Stimulated activated CD4-positive, alpha-beta T cell treated with anti-CD3 and anti-CD28 coated beads, Interleukin-15, amount 100 ng/mL, for 48 hours (primary cell): ENCODE results near the gene ARMC12.
A peak's percentile ranks its signal among the peaks of the same experiment; 100 is the strongest.
"Not testable (repeated sequence)": the region's sequence is repeated elsewhere in the genome, so short reads cannot be mapped to it uniquely, and the experiment has no call there.

Experiments
- DNase-seq, 2 donors: peaks; one replicate each; pipeline ENCODE4 v3.0.0-alpha.2; 2020; ENCODE audit warnings: low read depth in 2 of 2

The ARMC12 gene

DNA sequence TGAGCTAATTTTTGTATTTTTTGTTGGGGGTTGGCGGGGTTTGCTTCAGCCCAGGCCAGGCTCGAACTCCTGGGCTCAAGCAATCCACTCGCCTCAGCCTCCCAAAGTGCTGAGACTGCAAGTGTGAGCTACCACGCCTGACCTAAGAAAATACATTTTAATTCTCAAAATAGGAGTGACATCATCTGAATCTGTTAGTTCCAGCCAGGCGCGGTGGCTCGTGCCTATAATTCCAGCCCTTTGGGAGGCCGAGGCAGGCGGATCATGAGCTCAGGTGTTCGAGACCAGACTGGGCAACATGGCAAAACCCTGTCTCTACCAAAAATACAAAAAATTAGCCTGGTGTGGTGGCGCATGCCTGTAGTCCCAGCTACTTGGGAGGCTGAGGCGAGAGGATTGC is 2.5 kb upstream of the ARMC12 start:
- not testable (repeated sequence) for DNase-seq

GRCh38 chr6:35735452-35735851 is 1.4 kb upstream of the ARMC12 start:
- no peak for DNase-seq

GRCh38 chr6:35736253-35736894 is 458 bp upstream of the ARMC12 start:
- DNase-seq: peak in 1 of 2 donors; percentile 79

- DNase-seq: no peak
These were observed 780 bp downstream of the ARMC12 start for GRCh38 chr6:35737413-35738211.

DNA sequence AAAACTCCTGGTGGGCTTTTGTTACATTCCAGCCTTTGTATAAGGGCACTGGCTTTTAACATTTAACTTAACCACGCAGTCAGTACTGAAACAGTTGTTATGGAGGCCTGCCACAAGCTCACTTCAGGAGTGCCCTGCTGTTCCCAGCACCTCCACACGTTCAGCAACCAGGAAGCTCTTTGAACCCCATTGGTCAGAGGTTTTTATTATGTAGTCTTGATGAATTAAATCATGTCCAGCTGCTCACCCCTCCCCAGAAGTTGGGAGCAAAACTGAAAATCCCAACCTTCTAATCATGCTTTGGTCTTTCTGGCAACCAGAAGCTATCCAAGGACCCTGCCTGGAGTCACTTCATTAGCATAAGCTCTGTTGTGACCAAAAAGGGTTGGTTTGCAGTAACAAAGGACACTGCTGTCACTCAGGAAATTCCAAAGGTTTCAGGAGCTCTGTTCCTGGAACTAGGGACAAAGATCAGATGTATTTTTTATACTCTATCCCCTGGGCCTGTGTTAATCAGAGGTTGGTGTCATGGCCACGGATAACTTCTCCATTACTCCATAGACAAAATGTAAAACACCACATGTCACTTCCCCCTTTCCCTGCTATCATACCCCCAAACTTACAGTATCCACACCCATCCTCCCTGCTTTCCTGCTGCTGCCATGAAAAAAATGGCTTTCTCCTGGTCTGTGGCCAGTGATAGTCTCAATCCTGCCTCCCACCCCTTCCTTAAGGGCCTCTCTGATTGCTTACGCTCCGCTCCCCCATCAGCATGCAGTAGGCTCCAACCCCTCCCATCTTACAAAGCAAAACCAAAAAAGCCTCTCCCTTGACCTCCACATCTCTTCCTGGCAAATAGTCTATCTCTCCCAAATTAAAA is 3.1 kb downstream of the ARMC12 start:
- DNase-seq: no peak

DNA sequence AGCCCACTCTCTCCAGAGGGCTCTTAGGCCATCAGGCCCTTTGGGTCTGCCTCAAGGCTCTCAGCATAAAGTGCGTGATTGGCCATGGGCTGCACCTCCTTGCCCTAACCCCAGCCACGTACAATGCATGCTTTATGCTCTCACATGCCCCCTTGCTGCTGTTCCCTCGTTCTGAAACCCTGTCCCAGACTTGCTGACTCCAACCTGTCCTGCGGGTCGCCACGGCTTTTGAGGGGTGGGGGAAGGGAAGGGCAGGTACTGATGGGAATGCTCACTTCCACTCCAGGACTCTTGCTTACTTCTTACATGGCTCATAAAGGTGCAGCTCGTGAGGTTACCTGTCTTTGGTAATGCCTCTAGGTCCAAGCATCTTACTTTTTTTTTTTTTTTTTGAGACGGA is 6.0 kb downstream of the ARMC12 start:
- no peak for DNase-seq

GRCh38 chr6:35745509-35745908 is 8.7 kb downstream of the ARMC12 start:
- DNase-seq: no peak

- no peak for DNase-seq
These were observed 9.7 kb downstream of the ARMC12 start for GRCh38 chr6:35746516-35746915.

- DNase-seq: no peak
These were observed 11.0 kb downstream of the ARMC12 start for GRCh38 chr6:35747877-35748276.

GRCh38 chr6:35750557-35750956 is 13.7 kb downstream of the ARMC12 start:
- no peak for DNase-seq

DNA sequence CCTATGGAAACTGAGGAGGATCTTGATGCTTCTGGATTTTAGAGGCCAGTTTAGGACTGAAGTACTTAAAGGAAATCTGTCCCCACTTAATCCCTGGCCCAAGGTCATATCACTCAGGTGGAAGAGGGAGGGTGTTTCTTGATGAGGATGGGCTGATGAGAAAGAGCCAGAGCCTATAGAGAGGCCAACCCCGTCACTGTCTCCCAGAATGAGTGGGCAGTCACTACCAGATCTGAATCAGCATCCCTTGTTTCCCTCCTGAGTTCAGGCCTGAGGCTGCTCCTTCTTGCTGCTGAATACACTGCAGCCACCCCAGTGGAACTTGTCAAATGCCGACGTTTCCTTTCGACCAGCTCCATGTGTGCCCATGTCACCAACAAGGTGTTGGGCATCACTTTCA is 14.8 kb downstream of the ARMC12 start:
- no peak for DNase-seq

- no peak for DNase-seq
These were observed 15.5 kb downstream of the ARMC12 start for GRCh38 chr6:35752330-35752729.

DNA sequence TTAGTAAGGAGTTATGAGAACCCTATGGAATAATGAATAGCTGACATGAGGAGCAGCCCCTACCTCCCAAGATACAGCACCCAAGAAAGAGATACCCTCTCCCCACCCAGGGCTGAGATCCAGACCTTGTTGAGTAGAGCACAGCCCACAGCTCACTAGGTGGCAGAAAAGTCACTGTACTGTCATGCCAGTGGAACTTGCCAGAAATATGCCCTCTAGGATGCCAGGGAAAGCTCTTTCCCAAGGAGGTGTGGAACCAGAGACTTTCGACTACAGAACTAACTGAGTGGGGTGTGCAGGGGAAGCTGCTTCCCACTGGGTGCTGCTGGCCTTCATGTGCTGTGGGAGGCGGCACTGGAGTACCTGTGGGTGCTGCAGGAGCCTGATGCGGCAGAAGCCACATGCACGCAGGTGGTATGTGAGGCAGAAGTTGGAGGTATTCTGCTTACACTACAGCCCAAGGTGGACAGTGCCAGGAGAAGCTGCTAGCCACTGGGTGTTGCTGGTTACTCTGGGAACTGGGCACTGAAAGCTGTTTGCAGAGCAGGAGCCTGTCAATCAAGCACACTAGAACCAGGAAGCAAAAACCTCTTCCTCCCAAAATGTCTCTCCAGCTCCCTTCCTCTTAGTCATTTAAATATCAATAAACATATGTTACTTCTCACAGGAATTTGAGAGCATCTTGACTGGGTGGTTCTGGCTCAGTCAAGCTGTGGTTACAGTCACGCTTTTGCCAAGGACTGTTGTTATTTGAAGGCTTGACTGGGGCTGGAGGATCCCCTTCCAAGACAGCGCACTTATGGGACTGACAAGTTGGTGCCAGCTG is 17.8 kb downstream of the ARMC12 start:
- DNase-seq: no peak

GRCh38 chr6:35755278-35755924 is 18.6 kb downstream of the ARMC12 start:
- no peak for DNase-seq

DNA sequence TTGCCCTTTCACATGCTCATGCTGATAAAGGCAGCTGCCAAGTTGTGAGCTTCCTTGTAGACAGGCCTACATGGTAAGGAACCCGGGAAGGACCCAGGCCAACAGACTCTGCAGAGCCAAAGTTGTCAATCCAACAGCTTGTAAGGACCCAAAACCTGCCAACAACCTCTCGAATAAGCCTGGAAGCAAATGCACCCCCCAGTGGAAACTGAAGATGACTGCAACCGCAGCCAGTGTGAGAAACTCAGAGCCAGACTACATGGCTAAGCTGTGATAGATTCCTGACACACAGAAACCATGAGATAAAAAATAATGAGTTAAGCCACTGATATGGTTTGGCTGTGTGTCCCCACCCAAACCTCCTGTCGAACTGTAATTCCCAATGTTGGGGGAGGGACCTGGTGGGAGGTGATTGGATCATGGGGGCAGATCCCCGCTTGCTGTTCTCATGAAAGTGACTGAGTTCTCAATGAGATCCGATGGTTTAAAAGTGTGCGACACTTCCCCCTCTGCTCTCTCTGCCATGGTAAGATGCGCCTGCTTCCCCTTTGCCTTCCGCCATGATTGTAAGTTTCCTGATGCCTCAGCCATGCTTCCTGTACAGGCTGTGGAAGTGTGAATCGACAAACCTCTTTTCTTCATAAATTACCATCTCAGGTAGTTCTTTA is 20.8 kb downstream of the ARMC12 start:
- DNase-seq: no peak

GRCh38 chr6:35759426-35759825 is 22.6 kb downstream of the ARMC12 start:
- no peak for DNase-seq

- DNase-seq: no peak
These were observed 28.9 kb downstream of the ARMC12 start for GRCh38 chr6:35765739-35766138.

GRCh38 chr6:35769211-35769610 is 32.4 kb downstream of the ARMC12 start:
- no peak for DNase-seq

DNA sequence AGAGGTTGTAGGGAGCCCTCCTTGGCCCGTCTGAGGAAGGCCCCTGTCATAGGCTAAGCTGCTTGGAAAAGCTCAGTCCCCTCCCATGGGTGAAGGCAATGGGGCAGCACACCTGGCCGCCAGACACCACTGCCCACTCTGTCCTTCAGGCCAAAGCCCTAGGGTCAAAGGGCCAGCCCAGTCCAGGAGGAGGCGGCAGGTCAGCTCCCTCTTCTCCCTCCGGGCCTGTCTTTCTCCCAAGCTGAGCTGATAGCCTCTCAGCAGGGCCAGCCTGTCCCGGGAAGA is 34.5 kb downstream of the ARMC12 start:
- DNase-seq: no peak

GRCh38 chr6:35774116-35774794 is 37.4 kb downstream of the ARMC12 start:
- DNase-seq: no peak
